ENCODE results near the gene DLG1.

DNA sequence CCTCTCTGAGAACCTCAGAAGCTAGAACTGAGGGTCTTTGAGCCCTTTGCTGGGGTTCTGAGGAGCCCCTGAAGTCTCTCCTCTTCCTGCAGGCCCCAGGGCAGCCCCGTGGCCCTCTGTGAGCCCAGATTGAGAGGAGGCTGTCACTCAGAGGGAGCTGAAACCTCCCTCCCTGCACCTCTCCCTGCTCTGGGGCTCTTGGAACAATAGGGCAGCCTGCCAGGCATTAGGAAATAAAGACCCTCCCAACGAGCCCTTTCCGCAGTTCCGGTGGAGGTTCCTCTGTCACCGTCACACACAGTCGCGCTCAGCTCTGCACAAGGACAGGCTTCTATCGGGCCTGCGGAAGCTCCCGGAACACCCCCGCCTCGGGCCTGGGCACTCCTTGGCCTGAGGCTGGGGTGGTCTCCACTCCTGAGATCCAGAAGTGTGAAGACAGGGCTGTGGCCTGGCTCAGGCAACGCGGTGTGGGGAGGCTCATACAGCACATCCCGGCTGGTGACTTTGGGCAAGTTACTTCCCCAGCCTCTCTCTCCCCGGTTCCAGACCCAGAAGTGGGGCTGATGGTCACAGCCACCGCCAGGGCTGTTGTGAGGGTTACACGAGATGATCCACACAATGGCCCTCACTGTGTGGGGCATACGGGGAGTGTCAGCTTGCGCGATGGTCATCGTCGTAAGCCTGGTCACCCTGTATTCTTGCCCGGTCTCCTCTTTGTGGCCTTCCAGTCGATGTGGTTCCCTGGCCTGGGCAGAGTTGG is 286.5 kb downstream of the DLG1 start:
- TF ChIP-seq, protein P1, sequence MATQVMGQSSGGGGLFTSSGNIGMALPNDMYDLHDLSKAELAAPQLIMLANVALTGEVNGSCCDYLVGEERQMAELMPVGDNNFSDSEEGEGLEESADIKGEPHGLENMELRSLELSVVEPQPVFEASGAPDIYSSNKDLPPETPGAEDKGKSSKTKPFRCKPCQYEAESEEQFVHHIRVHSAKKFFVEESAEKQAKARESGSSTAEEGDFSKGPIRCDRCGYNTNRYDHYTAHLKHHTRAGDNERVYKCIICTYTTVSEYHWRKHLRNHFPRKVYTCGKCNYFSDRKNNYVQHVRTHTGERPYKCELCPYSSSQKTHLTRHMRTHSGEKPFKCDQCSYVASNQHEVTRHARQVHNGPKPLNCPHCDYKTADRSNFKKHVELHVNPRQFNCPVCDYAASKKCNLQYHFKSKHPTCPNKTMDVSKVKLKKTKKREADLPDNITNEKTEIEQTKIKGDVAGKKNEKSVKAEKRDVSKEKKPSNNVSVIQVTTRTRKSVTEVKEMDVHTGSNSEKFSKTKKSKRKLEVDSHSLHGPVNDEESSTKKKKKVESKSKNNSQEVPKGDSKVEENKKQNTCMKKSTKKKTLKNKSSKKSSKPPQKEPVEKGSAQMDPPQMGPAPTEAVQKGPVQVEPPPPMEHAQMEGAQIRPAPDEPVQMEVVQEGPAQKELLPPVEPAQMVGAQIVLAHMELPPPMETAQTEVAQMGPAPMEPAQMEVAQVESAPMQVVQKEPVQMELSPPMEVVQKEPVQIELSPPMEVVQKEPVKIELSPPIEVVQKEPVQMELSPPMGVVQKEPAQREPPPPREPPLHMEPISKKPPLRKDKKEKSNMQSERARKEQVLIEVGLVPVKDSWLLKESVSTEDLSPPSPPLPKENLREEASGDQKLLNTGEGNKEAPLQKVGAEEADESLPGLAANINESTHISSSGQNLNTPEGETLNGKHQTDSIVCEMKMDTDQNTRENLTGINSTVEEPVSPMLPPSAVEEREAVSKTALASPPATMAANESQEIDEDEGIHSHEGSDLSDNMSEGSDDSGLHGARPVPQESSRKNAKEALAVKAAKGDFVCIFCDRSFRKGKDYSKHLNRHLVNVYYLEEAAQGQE (IDR thresholded peaks at IDR 0.05; ENCODE audit: low read depth): no peak
- TF ChIP-seq EGR1 (IDR thresholded peaks at IDR 0.05) (no peak), EP300 (IDR thresholded peaks at IDR 0.05; ENCODE audit: borderline replicate concordance) (no peak), TCF12 (IDR thresholded peaks at IDR 0.05; ENCODE audit: low read depth) (no peak), CREB1 (IDR thresholded peaks at IDR 0.05; ENCODE audit: low read depth) (no peak), CEBPB (IDR thresholded peaks at IDR 0.05) (no peak), FOXM1 (IDR thresholded peaks at IDR 0.05; ENCODE audit: borderline replicate concordance, low read depth) (no peak), TAF1 (IDR thresholded peaks at IDR 0.05; ENCODE audit: low read depth) (no peak), YY1 (IDR thresholded peaks at IDR 0.05; ENCODE audit: low read depth) (no peak), TEAD4 (IDR thresholded peaks at IDR 0.05) (no peak), NFIC (IDR thresholded peaks at IDR 0.05) (no peak)
- TF ChIP-seq, protein P2, sequence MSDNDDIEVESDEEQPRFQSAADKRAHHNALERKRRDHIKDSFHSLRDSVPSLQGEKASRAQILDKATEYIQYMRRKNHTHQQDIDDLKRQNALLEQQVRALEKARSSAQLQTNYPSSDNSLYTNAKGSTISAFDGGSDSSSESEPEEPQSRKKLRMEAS (IDR thresholded peaks at IDR 0.05): no peak
